ENCODE results near the gene ZMPSTE24. TPM values are rescaled to one million over a fixed set of nuclear protein-coding genes. Genes with fewer than 3 reads are reported as not detected.

Gene ZMPSTE24
- total and polyA plus RNA-seq, 10 of the 15 experiments (the other 5 are each of a cell fraction or from before 2014, with no cell fraction given): 21.5 to 84.4 (median 43.6) TPM

- H3K9me3 ChIP-seq (replicated peaks; ENCODE audit: control insufficient read depth, insufficient read depth, low read length): no peaks in the 10 kb centered on the region
- ATAC-seq: no peak
- no TSS peak for BruUV-seq (replicated peaks)
- H3K27ac ChIP-seq (ENCODE audit: control insufficient read depth, insufficient read depth): no peak overlapping the region
- no peak overlapping the region for H3K4me2 ChIP-seq (ENCODE audit: control insufficient read depth, insufficient read depth)
- in situ Hi-C loops (cut with MboI): no loop called here
- no peak overlapping the region for H3K4me3 ChIP-seq
- peaks cover 0 to 2% of the 10 kb centered on the region in 2 experiments; a peak in 2 of 4 replicates for H3K36me3 ChIP-seq (ENCODE audit: control insufficient read depth in 2 of 2, insufficient read depth in 2 of 2, low read length in 1 of 2)
- CTCF ChIA-PET: no interaction called here
- no peak for FAIRE-seq
- no peak for TF ChIP-seq CREM (IDR thresholded peaks at IDR 0.05; ENCODE audit: low read depth)
- no peak for TF ChIP-seq HCFC1 (IDR thresholded peaks at IDR 0.05; ENCODE audit: low read length)
- no peak for TF ChIP-seq CEBPZ (IDR thresholded peaks at IDR 0.05; ENCODE audit: low read depth, low read length)
- no peak for TF ChIP-seq USF1 (IDR thresholded peaks at IDR 0.05; ENCODE audit: borderline replicate concordance, extremely low read length, insufficient read depth, low read depth, low read length)
- POLR2A ChIA-PET: interaction anchor here (1.2 kb wide), 1 partner anchor 103 kb away, joined by 4 read pairs; no protein-coding TSS in a partner anchor
- no peaks in the 10 kb centered on the region for H3K27me3 ChIP-seq (replicated peaks in 1 of 2; ENCODE audit: control insufficient read depth in 2 of 2, insufficient read depth in 2 of 2, low read length in 1 of 2)
- no peak overlapping the region for H2AFZ ChIP-seq (ENCODE audit: control insufficient read depth, low read depth, low read length)
- 93% methylated on average over 12 of the region's 12 CpGs for WGBS (ENCODE audit: insufficient coverage, insufficient replicate concordance, low lambda C conversion rate, missing lambda C conversion rate)
- no peaks in the 10 kb centered on the region for H4K20me1 ChIP-seq (ENCODE audit: control insufficient read depth, insufficient read depth)
- no peaks in the 10 kb centered on the region for H3K79me2 ChIP-seq (ENCODE audit: control insufficient read depth, insufficient read depth, low read length)
- no peaks in the 10 kb centered on the region for H3K4me1 ChIP-seq (ENCODE audit: control insufficient read depth, insufficient read depth, low read length)
- RAD21 ChIA-PET (ENCODE audit: unreplicated experiment): no interaction called here
- SMC1A ChIA-PET (ENCODE audit: uncharacterized antibody, unreplicated experiment): no interaction called here
- H3K9ac ChIP-seq (ENCODE audit: control insufficient read depth, insufficient read depth, low read length): no peak overlapping the region
- no peak for DNase-seq (ENCODE audit: low read depth, low spot score)
- intact Hi-C loops (cut with micrococcal nuclease; ENCODE audit: unreplicated experiment): no loop called here
Measured at GRCh38 chr1:40301541-40302299, 43.7 kb downstream of the ZMPSTE24 start.
